PC-3 (cell line): Measurements from ENCODE around the gene C3orf18.

Source experiments
- EZH2 ChIP-seq: fragments of 300-600 bp; sonication (generic); IDR thresholded peaks from one replicate; pipeline ENCODE4 v1.6.1; 2017; ENCODE audit warnings: antibody characterized with exemption, mild to moderate bottlenecking, low read length; ENCODE audit not compliant: unreplicated experiment
- EZH2phosphoT487 ChIP-seq: fragments of 300-600 bp; sonication (generic); IDR thresholded peaks from 2 replicates; pipeline ENCODE4 v1.6.1; 2018; ENCODE audit warnings: mild to moderate bottlenecking, antibody characterized with exemption, low read length, borderline replicate concordance
- TF ChIP-seq, protein P1 (sequence below): fragments of 300-600 bp; sonication (generic); conservative IDR thresholded peaks from 2 replicates; pipeline ENCODE4 v1.5.1; 2017; ENCODE audit warnings: antibody characterized with exemption, low read depth, mild to moderate bottlenecking, low read length

DNA sequence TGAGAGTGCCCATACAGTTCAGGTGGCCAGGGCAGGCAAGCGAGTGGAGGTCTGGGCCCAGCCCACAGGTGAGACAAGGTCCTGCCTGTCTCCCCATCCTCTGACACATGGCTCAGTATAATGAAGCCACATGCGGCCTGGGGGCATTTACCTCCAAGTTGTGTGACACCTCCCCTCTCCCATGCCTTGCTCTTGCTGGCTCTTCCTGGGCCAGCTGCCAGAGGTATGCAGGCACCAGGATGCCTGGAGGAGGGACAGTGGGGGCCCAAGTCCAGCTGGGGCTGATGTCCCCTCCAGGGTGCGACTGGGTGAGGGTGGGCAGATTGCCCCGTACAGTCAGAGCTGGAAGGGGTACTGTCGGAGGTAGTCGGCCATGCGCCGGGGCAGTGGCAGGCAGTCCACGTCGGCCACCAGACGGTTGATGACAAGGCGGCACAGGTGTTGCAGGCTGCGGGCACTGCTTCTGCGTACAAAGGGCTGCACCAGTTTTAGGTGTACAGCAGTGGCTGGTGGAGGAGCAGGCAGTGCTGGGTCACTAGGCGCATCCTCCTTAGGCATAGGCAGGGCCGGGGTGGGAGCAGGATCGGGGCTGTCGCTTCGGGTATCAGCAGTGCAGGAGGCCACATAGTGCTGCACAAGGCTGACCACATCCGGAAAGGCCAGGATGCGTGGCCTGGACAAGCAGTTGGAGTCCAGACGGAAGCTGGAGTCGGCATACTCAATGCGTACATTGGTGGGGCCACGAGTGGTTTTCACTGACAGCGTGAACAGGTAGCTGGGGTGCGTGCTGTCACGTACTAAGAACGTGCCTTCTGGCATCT is 39.9 kb upstream of the C3orf18 start:
- TF ChIP-seq, protein P1, sequence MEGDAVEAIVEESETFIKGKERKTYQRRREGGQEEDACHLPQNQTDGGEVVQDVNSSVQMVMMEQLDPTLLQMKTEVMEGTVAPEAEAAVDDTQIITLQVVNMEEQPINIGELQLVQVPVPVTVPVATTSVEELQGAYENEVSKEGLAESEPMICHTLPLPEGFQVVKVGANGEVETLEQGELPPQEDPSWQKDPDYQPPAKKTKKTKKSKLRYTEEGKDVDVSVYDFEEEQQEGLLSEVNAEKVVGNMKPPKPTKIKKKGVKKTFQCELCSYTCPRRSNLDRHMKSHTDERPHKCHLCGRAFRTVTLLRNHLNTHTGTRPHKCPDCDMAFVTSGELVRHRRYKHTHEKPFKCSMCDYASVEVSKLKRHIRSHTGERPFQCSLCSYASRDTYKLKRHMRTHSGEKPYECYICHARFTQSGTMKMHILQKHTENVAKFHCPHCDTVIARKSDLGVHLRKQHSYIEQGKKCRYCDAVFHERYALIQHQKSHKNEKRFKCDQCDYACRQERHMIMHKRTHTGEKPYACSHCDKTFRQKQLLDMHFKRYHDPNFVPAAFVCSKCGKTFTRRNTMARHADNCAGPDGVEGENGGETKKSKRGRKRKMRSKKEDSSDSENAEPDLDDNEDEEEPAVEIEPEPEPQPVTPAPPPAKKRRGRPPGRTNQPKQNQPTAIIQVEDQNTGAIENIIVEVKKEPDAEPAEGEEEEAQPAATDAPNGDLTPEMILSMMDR: no peak
- TF ChIP-seq EZH2phosphoT487: no peak
- no peak for TF ChIP-seq EZH2
